Measurements from ENCODE around the gene DKK1. TPM values are rescaled to one million over a fixed set of nuclear protein-coding genes. Genes with fewer than 3 reads are reported as not detected.

The DKK1 gene
- total RNA-seq, 2 donors from 2014 or later, result not detected

GRCh38 chr10:52334595-52334994, 20.5 kb downstream of the DKK1 start:
- intact Hi-C loops (cut with DNase I), result no loop called here
- TF ChIP-seq CTCF (IDR thresholded peaks at IDR 0.05) (no peak), POLR2A (IDR thresholded peaks at IDR 0.05) (no peak)
- no peaks in the 10 kb centered on the region for H3K27me3 ChIP-seq
- no peaks in the 10 kb centered on the region for H3K9me3 ChIP-seq
- 89 to 90% methylated on average over 1 of the region's 1 CpG for WGBS, 2 donors
- no peak overlapping the region for H3K4me3 ChIP-seq
- no peak for ATAC-seq
- DNase-seq, result no peak
- H3K4me1 ChIP-seq, result no peaks in the 10 kb centered on the region
- H3K27ac ChIP-seq, result no peak overlapping the region
- H3K36me3 ChIP-seq (replicated peaks in 1 of 2; ENCODE audit: insufficient read depth in 1 of 2, low read depth in 2 of 2), result no peaks in the 10 kb centered on the region

- 49 to 58% methylated on average over 1 of the region's 1 CpG for WGBS, 2 donors
- Histone ChIP-seq H3K36me3 (replicated peaks in 1 of 2; ENCODE audit: insufficient read depth in 1 of 2, low read depth in 2 of 2) (no peaks in the 10 kb centered on the region), H3K9me3 (no peaks in the 10 kb centered on the region), H3K4me1 (no peaks in the 10 kb centered on the region), H3K27me3 (no peaks in the 10 kb centered on the region), H3K4me3 (no peak overlapping the region), H3K27ac (no peak overlapping the region)
- intact Hi-C loops (cut with DNase I), result no loop called here
- DNase-seq, result no peak
- no peak for TF ChIP-seq POLR2A (IDR thresholded peaks at IDR 0.05)
- no peak for TF ChIP-seq CTCF (IDR thresholded peaks at IDR 0.05)
- ATAC-seq, result no peak
Measured at GRCh38 chr10:52335665-52336064, 21.6 kb downstream of the DKK1 start.

GRCh38 chr10:52337225-52337624, 23.1 kb downstream of the DKK1 start:
- TF ChIP-seq CTCF (IDR thresholded peaks at IDR 0.05), result no peak
- TF ChIP-seq POLR2A (IDR thresholded peaks at IDR 0.05), result no peak
- H3K27me3 ChIP-seq, result no peaks in the 10 kb centered on the region
- H3K27ac ChIP-seq, result no peak overlapping the region
- H3K9me3 ChIP-seq, result no peaks in the 10 kb centered on the region
- WGBS, 2 donors, result 87 to 88% methylated on average over 1 of the region's 1 CpG
- DNase-seq (no peak), ATAC-seq (no peak)
- no peak overlapping the region for H3K4me3 ChIP-seq
- H3K4me1 ChIP-seq, result no peaks in the 10 kb centered on the region
- no peaks in the 10 kb centered on the region for H3K36me3 ChIP-seq (replicated peaks in 1 of 2; ENCODE audit: insufficient read depth in 1 of 2, low read depth in 2 of 2)
- intact Hi-C loops (cut with DNase I), result no loop called here

GRCh38 chr10:52343439-52343838, 29.4 kb downstream of the DKK1 start:
- Histone ChIP-seq H3K4me1 (no peaks in the 10 kb centered on the region), H3K9me3 (no peaks in the 10 kb centered on the region), H3K36me3 (replicated peaks in 1 of 2; ENCODE audit: insufficient read depth in 1 of 2, low read depth in 2 of 2) (no peaks in the 10 kb centered on the region), H3K4me3 (no peak overlapping the region), H3K27ac (no peak overlapping the region), H3K27me3 (no peaks in the 10 kb centered on the region)
- intact Hi-C loops (cut with DNase I), result no loop called here
- WGBS, 2 donors, result 51 to 60% methylated on average over 4 of the region's 4 CpGs
- DNase-seq (no peak), ATAC-seq (no peak)
- TF ChIP-seq POLR2A (IDR thresholded peaks at IDR 0.05), result no peak
- TF ChIP-seq CTCF (IDR thresholded peaks at IDR 0.05), result no peak

GRCh38 chr10:52346394-52347326, 32.6 kb downstream of the DKK1 start:
- H3K27ac ChIP-seq, result no peak overlapping the region
- no peaks in the 10 kb centered on the region for H3K9me3 ChIP-seq
- DNase-seq, result no peak
- intact Hi-C loops (cut with DNase I), result no loop called here
- peak; percentile 27 for ATAC-seq
- H3K4me1 ChIP-seq, result no peaks in the 10 kb centered on the region
- H3K27me3 ChIP-seq, result no peaks in the 10 kb centered on the region
- no peak for TF ChIP-seq POLR2A (IDR thresholded peaks at IDR 0.05)
- no peak for TF ChIP-seq CTCF (IDR thresholded peaks at IDR 0.05)
- WGBS, 2 donors, result 91 to 94% methylated on average over 12 to 23 of the region's 27 CpGs
- no peak overlapping the region for H3K4me3 ChIP-seq
- no peaks in the 10 kb centered on the region for H3K36me3 ChIP-seq (replicated peaks in 1 of 2; ENCODE audit: insufficient read depth in 1 of 2, low read depth in 2 of 2)

All from body of pancreas (tissue), 4 donors.